RWPE2 (cell line): ENCODE results near the gene DSP.

Experiments
- ATAC-seq: fragments of 200-7000 bp; cut with Tn5 transposase; 3 replicates; pipeline ENCODE4 v1.9.1; 2021; ENCODE audit warnings: low read depth
- DNase-seq: peaks from one replicate; pipeline ENCODE4 v3.0.0-alpha.2; 2020; ENCODE audit warnings: low spot score
- H3K27ac ChIP-seq: fragments of 450-650 bp; 2 replicates; pipeline ENCODE4 v1.5.1; 2017; ENCODE audit warnings: mild to moderate bottlenecking; ENCODE audit not compliant: poor library complexity, severe bottlenecking
- H3K27me3 ChIP-seq: fragments of 250-450 bp; sonication (Bioruptor Pico); 2 replicates; pipeline ENCODE4 v1.5.1; 2021; ENCODE audit warnings: mild to moderate bottlenecking, moderate library complexity; ENCODE audit not compliant: insufficient read depth, poor library complexity, severe bottlenecking
- H3K36me3 ChIP-seq: fragments of 250-450 bp; sonication (Bioruptor Pico); 2 replicates; pipeline ENCODE4 v1.5.1; 2020; ENCODE audit warnings: low read depth, mild to moderate bottlenecking, moderate library complexity
- H3K4me1 ChIP-seq: fragments of 250-450 bp; sonication (Bioruptor Pico); 2 replicates; pipeline ENCODE4 v1.5.1; 2021; ENCODE audit warnings: mild to moderate bottlenecking, moderate library complexity; ENCODE audit not compliant: insufficient read depth, poor library complexity, severe bottlenecking
- H3K4me3 ChIP-seq: fragments of 250-450 bp; sonication (Bioruptor Pico); 2 replicates; pipeline ENCODE4 v1.5.1; 2021; ENCODE audit warnings: mild to moderate bottlenecking, moderate library complexity; ENCODE audit not compliant: severe bottlenecking
- H3K9me3 ChIP-seq: fragments of 250-450 bp; sonication (Bioruptor Pico); 2 replicates; pipeline ENCODE4 v1.5.1; 2021; ENCODE audit warnings: mild to moderate bottlenecking, moderate library complexity; ENCODE audit not compliant: severe bottlenecking
- TF ChIP-seq, protein P1 (sequence below): fragments of 450-650 bp; IDR thresholded peaks from one replicate; pipeline ENCODE4 v1.5.1; 2017; ENCODE audit warnings: mild to moderate bottlenecking, moderate library complexity; ENCODE audit not compliant: poor library complexity, severe bottlenecking

Gene DSP

DNA sequence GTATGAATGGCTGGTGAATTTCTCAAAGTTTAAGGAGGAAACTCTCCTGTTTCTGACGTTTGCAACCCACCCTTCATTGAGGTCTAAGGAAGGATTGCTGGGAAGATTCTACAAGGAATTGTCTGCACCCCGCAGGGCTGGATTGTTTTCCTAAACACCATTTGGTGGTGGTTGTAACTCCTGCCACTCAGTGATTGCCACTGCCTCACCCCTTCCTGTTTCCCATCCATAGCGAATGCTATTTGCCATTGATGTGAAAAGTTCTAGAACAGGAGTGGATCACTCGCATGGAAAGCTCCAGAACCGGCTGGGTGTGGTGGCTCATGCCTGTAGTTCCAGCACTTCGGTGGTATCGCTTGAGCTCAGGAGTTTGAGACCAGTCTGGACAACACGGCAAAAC, 8.7 kb upstream of the DSP start:
- TF ChIP-seq, protein P1, sequence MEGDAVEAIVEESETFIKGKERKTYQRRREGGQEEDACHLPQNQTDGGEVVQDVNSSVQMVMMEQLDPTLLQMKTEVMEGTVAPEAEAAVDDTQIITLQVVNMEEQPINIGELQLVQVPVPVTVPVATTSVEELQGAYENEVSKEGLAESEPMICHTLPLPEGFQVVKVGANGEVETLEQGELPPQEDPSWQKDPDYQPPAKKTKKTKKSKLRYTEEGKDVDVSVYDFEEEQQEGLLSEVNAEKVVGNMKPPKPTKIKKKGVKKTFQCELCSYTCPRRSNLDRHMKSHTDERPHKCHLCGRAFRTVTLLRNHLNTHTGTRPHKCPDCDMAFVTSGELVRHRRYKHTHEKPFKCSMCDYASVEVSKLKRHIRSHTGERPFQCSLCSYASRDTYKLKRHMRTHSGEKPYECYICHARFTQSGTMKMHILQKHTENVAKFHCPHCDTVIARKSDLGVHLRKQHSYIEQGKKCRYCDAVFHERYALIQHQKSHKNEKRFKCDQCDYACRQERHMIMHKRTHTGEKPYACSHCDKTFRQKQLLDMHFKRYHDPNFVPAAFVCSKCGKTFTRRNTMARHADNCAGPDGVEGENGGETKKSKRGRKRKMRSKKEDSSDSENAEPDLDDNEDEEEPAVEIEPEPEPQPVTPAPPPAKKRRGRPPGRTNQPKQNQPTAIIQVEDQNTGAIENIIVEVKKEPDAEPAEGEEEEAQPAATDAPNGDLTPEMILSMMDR: no peak
- Histone ChIP-seq H3K4me3 (no peak overlapping the region), H3K9me3 (no peaks in the 10 kb centered on the region), H3K27me3 (no peaks in the 10 kb centered on the region), H3K27ac (peak overlapping the region; percentile 41), H3K36me3 (no peaks in the 10 kb centered on the region), H3K4me1 (peaks cover 36% of the 10 kb centered on the region)
- DNase-seq (no peak), ATAC-seq (peak; percentile 18; the same call in 2 of the 3 replicates)

DNA sequence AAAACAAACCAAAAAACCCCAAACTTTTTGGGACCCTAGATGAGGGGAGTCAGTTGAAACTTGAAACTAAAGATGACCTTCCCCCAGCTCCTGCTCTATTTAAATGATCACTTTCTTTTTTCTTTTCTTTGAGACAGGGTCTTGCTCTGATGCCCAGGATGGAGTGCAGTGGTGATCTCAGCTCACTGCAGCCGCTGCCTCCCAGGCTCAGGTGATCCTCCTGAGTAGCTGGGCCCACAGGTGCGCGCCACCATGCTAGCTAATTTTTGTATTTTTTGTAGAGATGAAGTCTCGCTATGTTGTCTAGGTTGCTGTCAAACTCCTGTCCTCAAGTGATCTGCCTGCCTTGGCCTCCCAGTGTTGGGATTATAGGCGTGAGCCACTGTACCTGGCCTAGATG, 7.3 kb upstream of the DSP start:
- peak overlapping the region; percentile 4 for H3K27ac ChIP-seq
- H3K36me3 ChIP-seq: no peaks in the 10 kb centered on the region
- no peaks in the 10 kb centered on the region for H3K27me3 ChIP-seq
- H3K4me1 ChIP-seq: peaks cover 36% of the 10 kb centered on the region
- TF ChIP-seq, protein P1: no peak
- H3K4me3 ChIP-seq: no peak overlapping the region
- no peaks in the 10 kb centered on the region for H3K9me3 ChIP-seq
- no peak for ATAC-seq
- no peak for DNase-seq

DNA sequence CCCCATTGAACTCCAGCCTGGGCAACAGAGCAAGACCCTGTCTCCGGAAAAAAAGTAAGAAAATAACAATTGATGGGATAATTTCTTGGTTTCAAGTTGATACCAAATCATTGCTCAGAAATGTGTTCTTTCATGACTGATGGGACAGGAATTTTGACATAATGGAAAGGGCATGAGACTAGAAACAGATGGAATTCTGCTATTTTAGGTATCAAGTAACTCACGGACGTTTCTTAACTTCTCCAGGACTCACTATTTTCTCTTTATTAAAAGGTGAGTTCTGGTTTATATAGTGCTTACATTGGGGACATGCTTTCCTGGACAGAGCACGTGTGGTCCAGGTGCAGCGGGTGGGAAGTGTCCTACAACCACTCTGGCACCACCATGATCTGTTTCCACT, 6.0 kb upstream of the DSP start:
- DNase-seq: no peak
- H3K36me3 ChIP-seq: no peaks in the 10 kb centered on the region
- peaks cover 36% of the 10 kb centered on the region for H3K4me1 ChIP-seq
- H3K9me3 ChIP-seq: no peaks in the 10 kb centered on the region
- peak; percentile 70 for ATAC-seq
- H3K4me3 ChIP-seq: no peak overlapping the region
- no peaks in the 10 kb centered on the region for H3K27me3 ChIP-seq
- TF ChIP-seq, protein P1: no peak
- H3K27ac ChIP-seq: peak overlapping the region; percentile 46

DNA sequence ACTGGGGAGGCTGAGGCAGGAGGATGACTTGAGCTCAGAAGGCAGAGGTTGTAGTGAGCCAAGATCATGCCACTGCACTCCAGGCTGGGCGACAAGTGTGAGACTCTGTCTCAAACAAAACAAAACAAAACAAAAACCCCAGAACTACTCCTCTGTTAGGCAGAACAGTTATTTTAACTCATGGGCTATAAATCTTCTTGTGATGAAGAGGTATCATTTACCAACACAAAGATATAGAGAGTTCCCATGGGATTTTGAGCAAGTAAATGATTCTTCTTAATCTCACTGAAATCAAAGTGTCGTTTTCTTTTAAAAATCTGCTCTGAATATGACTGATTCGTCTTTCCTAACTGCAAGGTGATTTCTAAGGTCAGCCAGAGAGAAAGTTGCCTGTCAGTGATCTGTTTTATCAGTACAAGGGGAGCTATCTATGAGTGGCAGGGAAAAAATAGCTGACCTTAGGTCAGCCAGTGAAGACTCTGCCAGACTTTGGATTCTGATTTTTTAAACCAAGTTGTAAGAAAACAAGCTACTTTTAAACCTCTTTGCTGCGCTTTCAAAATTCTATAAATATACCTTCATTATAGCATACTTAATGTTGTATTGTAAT, 3.8 kb upstream of the DSP start:
- Histone ChIP-seq H3K4me3 (no peak overlapping the region), H3K27me3 (no peaks in the 10 kb centered on the region), H3K27ac (peak overlapping the region; percentile 6), H3K4me1 (peaks cover 30% of the 10 kb centered on the region), H3K36me3 (peaks cover 5% of the 10 kb centered on the region), H3K9me3 (no peaks in the 10 kb centered on the region)
- ATAC-seq: no peak
- TF ChIP-seq, protein P1: no peak
- DNase-seq: no peak

DNA sequence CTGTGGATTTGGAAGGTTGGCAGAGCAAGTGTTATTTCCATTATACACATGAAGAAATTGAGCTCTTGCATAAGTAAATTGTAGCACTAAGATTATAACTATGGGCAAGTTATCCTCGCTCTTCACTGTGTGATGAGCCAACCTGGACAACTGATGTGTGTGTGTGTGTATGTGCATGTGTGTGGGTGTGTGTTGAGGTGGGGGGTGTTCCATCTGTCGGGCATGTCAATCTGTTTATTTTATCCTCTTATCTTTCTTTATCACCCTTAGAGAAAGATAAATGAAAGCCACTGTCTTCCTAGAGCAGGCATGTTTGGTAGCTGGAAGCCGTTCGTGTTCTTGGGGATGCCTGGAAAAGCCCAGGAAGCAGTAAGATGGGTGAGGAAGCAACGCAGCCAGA, 3.0 kb upstream of the DSP start:
- TF ChIP-seq, protein P1: no peak
- Histone ChIP-seq H3K27me3 (no peaks in the 10 kb centered on the region), H3K4me1 (peaks cover 26% of the 10 kb centered on the region), H3K4me3 (no peak overlapping the region), H3K27ac (no peak overlapping the region), H3K36me3 (peaks cover 8% of the 10 kb centered on the region), H3K9me3 (no peaks in the 10 kb centered on the region)
- no peak for DNase-seq
- ATAC-seq: no peak
